GM18507 (cell line): ENCODE results near the gene SST.
A peak's percentile ranks its signal among the peaks of the same experiment; 100 is the strongest.

Experiments
- DNase-seq: peaks from one replicate; pipeline ENCODE4 v3.0.0; 2011; ENCODE audit warnings: low read depth; ENCODE audit not compliant: insufficient read length; ENCODE audit errors: extremely low spot score
- FAIRE-seq: peaks from 2 replicates; lab custom pipeline; 2011; peaks lifted over from hg19 to GRCh38; lab: Jason Lieb, UNC

The SST gene

DNA sequence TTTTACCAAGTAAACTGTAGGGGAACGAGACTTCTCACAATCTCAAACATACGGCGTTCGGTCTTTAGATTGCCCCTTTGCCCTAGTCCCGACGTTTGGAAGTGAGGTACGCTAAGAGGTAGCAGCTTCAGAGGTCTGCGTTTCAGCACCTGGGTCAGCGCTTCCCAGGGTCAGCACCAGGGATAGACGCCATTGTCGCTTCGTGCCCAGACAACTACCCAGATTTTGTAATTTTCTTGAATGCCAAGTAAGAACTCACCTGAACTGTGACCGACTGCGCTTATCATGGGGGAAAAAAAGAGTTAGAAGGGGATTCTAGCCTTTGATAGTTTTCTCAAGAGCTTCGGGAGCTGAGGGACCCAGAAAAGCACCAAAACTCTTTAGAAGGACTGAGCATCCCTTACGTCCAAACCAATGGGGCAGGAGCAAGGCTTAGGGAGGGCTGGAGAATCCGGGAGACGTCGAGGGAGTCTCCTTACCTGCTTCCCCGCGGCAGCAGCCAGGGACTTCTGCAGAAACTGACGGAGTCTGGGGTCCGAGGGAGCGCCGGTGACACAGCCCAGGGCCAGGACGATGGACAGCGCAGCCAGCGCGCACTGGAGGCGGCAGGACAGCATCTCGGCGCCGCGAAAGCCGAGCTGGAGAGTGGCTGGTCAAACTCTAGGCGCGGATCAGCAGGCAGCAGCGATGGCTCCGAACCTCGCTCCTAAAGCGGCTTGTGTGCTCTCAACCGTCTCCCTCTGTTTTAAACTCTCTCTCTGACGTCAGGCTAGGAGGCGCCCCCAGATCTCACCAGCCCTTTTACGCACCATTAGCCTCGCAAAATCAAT is at the start of gene SST:
SST (minus strand) TSS at position 720 of the 830 bp plus-strand sequence; CDS start at position 617, 103 bp downstream.
- FAIRE-seq, result no peak
- no peak for DNase-seq

- no peak for FAIRE-seq
- no peak for DNase-seq
Observed at GRCh38 chr3:187719628-187720336, 49.6 kb upstream of the SST start.

DNA sequence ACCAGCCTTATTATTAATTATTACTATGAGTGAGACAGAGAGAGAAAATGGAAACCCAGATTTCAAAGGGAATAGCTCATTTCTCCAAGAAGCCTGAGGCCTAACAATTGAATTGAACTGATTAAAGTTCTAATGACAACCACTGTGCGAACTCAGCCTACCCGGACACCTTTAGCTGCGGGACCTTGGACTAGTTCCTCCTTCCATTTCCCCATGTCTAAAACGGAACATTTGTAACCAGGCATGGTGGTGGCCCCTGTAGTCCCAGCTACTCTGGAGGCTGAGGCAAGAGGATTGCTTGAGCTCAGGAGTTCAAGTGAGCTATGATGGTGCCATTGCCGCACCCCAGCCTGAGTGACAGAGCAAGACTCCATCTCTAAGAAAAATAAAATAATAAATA is 48.6 kb upstream of the SST start:
- FAIRE-seq, result no peak
- no peak for DNase-seq

DNA sequence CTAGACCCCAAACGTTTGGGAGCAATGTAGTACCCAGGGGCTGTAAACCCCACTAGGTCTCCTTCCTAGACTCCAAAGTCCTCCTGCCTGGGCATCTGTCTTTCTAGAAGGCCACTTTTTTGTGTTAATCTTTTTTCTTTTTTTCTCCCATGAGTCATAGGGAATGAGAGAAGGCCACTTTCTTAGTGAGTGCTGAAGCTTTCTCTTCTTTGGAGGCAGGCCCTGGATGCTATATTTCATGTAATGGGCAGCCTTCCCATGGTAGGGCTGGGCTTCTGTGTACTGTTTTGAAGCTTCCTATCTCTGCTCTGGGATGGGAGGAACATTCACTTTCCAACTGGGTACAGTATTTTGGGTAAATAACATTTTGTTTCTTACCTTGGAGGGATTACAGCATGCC is 47.4 kb upstream of the SST start:
- no peak for DNase-seq
- FAIRE-seq, result no peak

DNA sequence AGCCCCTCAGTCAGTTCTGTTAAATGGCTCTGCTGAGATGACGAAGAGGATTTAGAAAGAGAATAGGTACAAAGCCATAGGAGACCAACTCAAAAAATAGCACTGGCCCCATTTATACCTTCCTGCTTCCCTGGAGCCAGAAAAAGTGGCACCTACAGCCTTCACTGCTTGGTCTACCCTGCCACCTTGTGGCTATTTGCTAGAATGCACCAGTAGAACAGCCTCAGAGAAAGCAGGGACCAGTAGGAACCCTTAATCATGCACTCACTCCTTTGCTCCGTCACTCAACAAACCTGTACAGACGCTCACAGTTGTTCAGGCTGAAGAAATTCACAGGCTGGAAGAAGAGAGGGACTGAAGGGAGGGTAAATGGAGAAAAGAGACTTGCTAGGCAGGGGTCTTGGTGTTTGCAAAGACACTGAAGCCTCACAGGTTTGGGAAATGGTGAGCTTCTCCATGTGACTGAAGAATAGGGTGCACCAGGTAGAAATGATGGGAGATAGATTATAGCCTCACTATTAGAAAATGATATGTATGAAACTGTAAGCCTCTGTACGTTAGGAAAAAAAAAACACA is 44.3 kb upstream of the SST start:
- peak; percentile 87 for FAIRE-seq
- peak; percentile 7 for DNase-seq

DNA sequence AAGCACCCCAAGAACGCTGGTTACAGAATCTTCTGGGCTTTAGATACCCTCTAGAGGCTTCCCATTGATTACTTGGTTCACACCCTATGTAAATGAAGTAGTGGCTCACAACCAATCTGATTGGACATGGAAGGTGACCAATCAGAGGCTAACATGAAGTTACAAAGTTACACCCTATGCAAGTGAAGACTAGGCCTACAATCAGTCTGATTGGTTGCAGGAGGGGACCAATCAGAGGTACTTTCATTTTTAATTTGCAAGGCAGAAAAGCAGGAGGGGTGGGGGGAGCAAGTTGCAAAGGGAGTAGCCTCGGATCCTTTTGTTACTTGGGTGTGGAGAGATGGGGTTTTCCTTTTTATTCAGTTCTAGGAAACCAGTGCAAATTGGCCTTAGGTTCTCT is 43.3 kb upstream of the SST start:
- FAIRE-seq, result no peak
- no peak for DNase-seq

DNA sequence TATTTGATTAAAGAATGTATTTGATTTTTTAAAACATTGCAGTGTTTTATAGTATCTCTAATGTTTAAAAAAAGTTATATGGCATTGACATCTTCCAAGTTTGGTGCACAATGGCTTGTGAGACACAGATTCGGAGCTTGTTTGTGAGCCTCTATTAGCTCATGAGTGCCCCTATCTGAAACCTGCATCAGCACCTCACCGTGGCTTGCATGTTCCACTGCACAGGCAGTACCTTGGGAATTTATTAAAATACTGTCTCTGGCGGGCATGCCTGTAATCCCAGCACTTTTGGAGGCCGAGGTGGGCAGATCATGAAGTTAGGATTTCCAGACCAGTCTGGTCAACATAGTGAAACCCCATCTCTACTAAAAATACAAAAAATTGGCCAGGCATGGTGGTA is 39.0 kb upstream of the SST start:
- FAIRE-seq, result no peak

DNA sequence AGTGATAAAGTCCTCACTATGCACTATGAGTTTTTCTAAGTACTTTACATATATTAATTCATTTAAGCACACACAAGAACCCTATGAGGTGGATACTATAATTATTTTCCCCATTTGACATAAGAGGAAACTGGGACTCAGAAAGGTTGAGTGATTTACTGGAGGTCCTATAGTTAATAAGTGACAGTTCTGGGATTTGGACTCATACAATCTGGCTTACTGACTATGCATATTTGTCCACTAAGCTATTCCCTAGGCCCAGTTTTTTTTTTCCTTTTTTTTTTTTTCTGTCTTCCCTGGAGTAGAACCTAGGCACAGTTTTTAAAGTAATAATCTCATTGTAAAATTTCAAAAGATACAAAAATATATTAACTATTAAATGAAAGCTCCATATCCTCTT is 38.5 kb upstream of the SST start:
- no peak for DNase-seq
- FAIRE-seq, result no peak

More for the DNA sequence above, 39.0 kb upstream of the SST start:
- no peak for DNase-seq

- FAIRE-seq (no peak), DNase-seq (no peak)
Observed at GRCh38 chr3:187706971-187707370, 36.8 kb upstream of the SST start.

DNA sequence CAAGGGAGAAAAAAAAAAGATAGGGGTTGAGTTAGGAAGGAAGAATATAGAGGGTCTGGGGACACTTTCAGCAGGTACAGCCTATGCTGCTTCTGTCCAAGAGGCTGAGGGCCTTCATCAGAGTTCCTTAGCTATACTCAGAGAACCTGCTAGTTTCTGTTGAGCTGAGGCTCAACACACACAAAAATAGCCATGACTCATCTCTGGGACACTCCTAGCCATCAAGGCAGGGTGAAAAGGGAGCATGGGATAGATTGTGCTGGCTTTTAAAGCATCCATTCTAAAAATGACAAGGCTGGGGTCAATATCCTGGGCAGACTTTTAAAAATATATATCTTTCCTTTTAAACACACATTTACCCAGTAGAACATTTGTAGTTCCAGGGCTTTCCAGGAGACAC is 35.0 kb upstream of the SST start:
- no peak for DNase-seq
- no peak for FAIRE-seq

GRCh38 chr3:187702507-187703033 is 32.4 kb upstream of the SST start, which contains the start of gene RTP2:
Gene RTP2, minus strand, starts transcription at chr3:187702557. Its CDS starts 429 bp downstream, at chr3:187702128.
- DNase-seq, result no peak
- no peak for FAIRE-seq

- DNase-seq, result no peak
- no peak for FAIRE-seq
Observed at GRCh38 chr3:187700249-187700648, 30.1 kb upstream of the SST start.

DNA sequence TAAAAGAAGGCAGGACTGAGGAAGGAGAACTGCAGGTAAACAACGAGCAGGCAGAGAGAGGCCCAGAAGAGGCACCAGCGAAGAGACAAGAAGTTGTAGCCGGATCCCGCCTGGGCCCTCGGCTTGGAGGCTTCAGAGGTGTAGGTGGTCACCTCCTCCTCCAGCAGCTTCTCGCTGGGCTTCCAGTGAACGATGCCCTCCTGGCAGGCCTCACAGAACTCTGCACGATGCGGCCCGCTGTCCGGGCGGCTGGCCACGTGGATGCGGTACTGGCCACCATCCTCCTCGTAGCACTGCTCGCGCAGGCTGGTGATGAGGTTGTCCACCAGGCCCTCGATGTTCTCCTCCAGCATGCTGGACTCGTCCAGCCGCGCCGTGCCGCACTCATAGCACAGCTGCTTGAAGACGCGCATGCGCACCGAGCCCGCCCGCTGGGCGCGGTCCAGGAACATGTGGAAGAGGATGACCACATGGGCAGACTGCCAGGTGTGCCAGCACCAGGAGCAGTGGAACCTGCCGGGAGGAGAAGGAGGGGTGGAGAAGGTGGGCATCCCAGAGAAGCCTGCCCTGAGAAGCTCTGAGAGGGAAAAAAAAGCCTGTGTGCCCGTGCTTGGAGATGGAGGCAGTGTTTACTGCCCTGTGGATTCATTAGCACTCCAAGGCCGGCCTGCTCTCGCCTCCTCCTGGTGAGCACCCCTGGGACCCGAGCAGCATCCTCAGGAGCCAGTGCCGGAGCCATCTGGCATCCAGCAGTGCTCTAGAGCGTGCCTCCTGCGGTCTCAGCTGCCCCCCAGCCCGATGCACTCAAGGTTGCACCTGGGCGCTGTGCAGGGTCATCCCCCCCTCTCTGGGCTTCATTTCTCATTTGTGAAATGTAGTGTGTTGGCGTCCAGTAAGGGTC is 28.6 kb upstream of the SST start:
- DNase-seq, result no peak
- no peak for FAIRE-seq

- DNase-seq (no peak), FAIRE-seq (no peak)
Observed at GRCh38 chr3:187696021-187696420, 25.8 kb upstream of the SST start.

GRCh38 chr3:187695449-187695848 is 25.3 kb upstream of the SST start:
- FAIRE-seq, result no peak

DNA sequence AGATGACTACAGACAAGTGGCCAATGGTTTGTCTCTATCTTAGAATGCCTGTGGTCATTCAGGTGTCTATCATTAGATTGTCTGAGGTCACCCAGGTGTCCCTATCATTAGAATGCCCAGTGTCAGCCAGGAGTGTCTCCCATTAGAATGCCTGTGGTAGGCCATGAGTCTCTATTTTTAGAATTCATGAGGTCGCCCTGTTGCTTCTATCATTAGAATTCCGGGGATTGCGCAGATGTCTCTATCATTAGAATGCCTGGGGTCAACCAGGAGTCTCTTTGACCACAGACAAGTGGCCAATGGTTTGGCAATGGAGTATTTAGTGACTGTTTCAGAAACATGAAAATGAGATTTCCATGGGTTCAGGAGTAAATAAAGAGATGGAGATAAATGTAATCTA is 24.6 kb upstream of the SST start:
- DNase-seq (no peak), FAIRE-seq (no peak)

More at GRCh38 chr3:187695449-187695848, 25.3 kb upstream of the SST start:
- DNase-seq, result no peak

GRCh38 chr3:187693431-187693830 is 23.2 kb upstream of the SST start:
- FAIRE-seq (no peak), DNase-seq (no peak)

GRCh38 chr3:187689984-187690383 is 19.8 kb upstream of the SST start:
- no peak for DNase-seq
- FAIRE-seq, result no peak

- DNase-seq (no peak), FAIRE-seq (no peak)
Observed at GRCh38 chr3:187686621-187687273, 16.6 kb upstream of the SST start.
